ENCODE measurements around the gene ALG6.
"Not testable (repeated sequence)": the region's sequence is repeated elsewhere in the genome, so short reads cannot be mapped to it uniquely, and the experiment has no call there.

The ALG6 gene

GRCh38 chr1:63328781-63329180 lies 38.6 kb upstream of the ALG6 start:
- no peak for DNase-seq (ENCODE audit: low read depth)

GRCh38 chr1:63329621-63330330 lies 37.7 kb upstream of the ALG6 start:
- DNase-seq (ENCODE audit: low read depth) = no peak

- no peak for DNase-seq (ENCODE audit: low read depth)
Measured at GRCh38 chr1:63330331-63330916, 37.0 kb upstream of the ALG6 start.

- DNase-seq (ENCODE audit: low read depth) = no peak
Measured at GRCh38 chr1:63342402-63342801, 25.0 kb upstream of the ALG6 start.

- no peak for DNase-seq (ENCODE audit: low read depth)
Measured at GRCh38 chr1:63343922-63344321, 23.5 kb upstream of the ALG6 start.

GRCh38 chr1:63350320-63350719 lies 17.1 kb upstream of the ALG6 start:
- DNase-seq (ENCODE audit: low read depth) = no peak

GRCh38 chr1:63352736-63353135 lies 14.7 kb upstream of the ALG6 start:
- DNase-seq (ENCODE audit: low read depth) = no peak

GRCh38 chr1:63356234-63356633 lies 11.2 kb upstream of the ALG6 start:
- not testable (repeated sequence) for DNase-seq (ENCODE audit: low read depth)

- DNase-seq (ENCODE audit: low read depth) = no peak
Measured at GRCh38 chr1:63359561-63359960, 7.9 kb upstream of the ALG6 start.

GRCh38 chr1:63362073-63362472 lies 5.4 kb upstream of the ALG6 start:
- DNase-seq (ENCODE audit: low read depth) = no peak

GRCh38 chr1:63362578-63362977 lies 4.8 kb upstream of the ALG6 start:
- DNase-seq (ENCODE audit: low read depth) = no peak

GRCh38 chr1:63363014-63363413 lies 4.4 kb upstream of the ALG6 start:
- DNase-seq (ENCODE audit: low read depth) = no peak

GRCh38 chr1:63366908-63367214 lies 566 bp upstream of the ALG6 start:
- no peak for DNase-seq (ENCODE audit: low read depth)

GRCh38 chr1:63368131-63368530 lies 704 bp downstream of the ALG6 start:
- DNase-seq (ENCODE audit: low read depth) = no peak

- DNase-seq (ENCODE audit: low read depth) = no peak
Measured at GRCh38 chr1:63379583-63379982, 12.2 kb downstream of the ALG6 start.

GRCh38 chr1:63381741-63382140 lies 14.3 kb downstream of the ALG6 start:
- DNase-seq (ENCODE audit: low read depth) = no peak

- no peak for DNase-seq (ENCODE audit: low read depth)
Measured at GRCh38 chr1:63401945-63402344, 34.5 kb downstream of the ALG6 start.

- DNase-seq (ENCODE audit: low read depth) = no peak
Measured at GRCh38 chr1:63403386-63403785, 36.0 kb downstream of the ALG6 start.

GRCh38 chr1:63405021-63405420 lies 37.6 kb downstream of the ALG6 start:
- DNase-seq (ENCODE audit: low read depth) = no peak

- no peak for DNase-seq (ENCODE audit: low read depth)
Measured at GRCh38 chr1:63405987-63406386, 38.6 kb downstream of the ALG6 start.

GRCh38 chr1:63407002-63407401 lies 39.6 kb downstream of the ALG6 start:
- DNase-seq (ENCODE audit: low read depth) = no peak

GRCh38 chr1:63408331-63408730 lies 40.9 kb downstream of the ALG6 start:
- no peak for DNase-seq (ENCODE audit: low read depth)

- DNase-seq (ENCODE audit: low read depth) = no peak
Measured at GRCh38 chr1:63411066-63411465, 43.6 kb downstream of the ALG6 start.

GRCh38 chr1:63413394-63413793 lies 46.0 kb downstream of the ALG6 start:
- no peak for DNase-seq (ENCODE audit: low read depth)
